ENCODE measurements around the gene RNGTT.

Gene RNGTT

DNA sequence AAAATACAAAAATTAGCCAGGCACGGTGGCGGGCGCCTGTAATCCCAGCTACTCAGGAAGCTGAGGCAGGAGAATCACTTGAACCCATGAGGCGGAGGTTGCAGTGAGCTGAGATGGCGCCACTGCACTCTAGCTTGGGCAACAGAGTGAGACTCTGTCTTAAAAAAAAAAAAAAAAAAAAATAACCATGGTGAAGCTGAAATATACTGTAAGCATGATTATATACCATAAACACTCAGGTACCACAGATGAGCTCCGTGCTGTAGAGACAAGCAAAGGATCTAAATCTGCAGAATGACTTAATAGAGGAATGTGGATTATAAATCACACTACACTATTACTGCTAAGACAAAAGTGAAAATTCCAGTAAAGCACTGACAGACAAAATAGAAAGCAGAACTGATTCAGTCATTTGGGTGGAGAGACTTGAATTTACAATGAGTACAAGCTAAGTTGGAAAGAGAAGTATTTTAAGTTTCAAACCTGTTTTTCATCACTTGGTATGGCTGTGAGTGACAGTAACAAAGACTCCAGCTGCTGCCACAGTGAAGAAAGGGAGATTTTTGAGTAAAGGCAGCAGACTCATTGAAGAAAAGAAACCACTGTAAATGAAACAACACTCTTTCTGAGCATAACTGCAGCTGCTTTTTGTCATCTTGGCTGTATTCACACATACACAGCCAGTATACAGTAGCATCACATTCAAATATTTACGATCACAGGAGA is 322.1 kb downstream of the RNGTT start:
- DNase-seq: no peak

DNA sequence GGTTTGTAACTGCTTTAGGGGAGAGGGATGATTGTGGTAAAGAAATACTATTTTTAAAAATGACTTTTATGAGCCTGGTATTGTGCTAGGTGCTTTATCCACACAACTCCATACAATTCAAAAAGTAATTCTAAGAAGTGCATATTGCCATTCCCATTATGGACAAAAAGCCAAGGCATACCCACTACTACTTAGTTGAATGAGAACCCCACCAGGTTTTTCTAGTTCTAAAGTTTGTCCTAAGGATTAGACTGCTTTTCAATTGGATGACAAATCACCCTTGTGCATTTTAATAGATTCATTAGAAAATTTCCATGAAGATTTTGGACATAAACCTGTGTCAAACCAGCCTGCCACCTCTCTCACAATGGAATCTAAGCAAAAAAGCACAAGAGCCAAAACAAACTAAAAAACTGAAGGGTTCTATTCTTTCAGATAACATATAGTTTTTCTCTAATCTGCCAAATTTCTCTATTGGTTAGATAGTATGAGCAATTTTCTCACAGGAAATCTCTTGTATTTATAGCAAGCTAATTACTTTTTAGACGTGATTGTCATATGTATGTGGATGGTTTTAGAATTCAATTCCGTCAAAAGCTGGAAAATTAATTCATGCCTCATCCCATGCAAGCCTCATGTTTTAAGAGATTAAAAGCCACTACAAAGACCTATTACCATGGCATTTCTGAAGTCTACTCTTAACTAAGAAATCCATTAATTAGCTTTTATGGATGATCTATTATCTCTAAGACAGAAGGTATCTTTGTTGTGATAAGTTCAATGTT is 325.5 kb downstream of the RNGTT start:
- DNase-seq: no peak

DNA sequence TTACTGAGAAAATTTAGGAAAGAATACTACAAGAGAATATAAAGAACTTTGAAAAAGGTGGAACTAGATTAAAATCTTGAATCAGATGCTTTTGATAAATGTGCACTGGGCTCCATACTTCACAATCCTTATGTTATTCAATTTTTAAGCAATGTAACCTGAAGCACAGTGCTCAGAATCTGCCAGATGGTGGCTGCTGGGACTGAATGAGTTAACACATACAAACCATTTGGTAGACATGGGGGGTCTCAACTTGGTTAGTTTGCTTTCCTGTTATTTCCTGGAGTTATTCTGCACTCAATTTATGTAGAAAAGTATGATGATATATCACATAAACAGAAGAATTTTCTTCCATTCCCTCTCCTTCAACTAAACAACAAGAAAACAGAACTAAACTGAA is 326.5 kb downstream of the RNGTT start:
- DNase-seq: no peak

DNA sequence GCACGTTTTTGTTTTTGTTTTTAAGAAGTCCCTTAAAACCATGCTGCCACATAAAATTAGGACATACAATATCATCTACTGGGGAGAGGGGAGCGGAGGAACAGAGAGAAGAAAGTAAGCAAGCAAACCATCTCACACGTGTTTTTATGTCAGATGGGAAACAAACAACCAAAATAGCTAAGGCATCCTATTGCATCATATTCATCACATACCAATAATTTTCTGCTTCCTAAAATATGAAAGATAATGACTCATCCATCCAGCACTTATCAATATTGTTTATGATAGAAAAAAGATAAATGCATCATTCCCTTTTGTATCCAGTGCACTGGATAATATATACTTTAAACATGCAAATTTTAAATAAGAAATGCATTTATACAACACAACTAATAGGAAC is 329.6 kb downstream of the RNGTT start:
- DNase-seq: no peak

DNA sequence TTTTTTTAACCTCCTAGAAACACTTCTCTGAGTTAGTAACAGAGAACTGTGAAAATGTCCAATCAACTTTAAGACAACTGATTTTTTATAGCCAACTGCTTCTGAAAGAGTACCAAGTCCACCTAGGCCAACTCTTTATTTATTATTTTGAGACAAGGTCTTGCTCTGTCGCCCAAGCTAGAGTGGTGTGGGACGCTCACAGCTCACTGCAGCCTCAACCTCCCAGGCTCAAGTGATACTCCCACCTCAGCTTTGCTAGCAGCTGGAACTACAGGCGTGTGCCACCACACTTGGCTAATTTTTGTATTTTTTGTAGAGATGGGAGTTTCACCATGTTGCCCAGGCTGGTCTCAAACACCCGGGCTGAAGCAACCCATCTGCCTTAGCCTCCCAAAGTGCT is 331.6 kb downstream of the RNGTT start:
- no peak for DNase-seq

DNA sequence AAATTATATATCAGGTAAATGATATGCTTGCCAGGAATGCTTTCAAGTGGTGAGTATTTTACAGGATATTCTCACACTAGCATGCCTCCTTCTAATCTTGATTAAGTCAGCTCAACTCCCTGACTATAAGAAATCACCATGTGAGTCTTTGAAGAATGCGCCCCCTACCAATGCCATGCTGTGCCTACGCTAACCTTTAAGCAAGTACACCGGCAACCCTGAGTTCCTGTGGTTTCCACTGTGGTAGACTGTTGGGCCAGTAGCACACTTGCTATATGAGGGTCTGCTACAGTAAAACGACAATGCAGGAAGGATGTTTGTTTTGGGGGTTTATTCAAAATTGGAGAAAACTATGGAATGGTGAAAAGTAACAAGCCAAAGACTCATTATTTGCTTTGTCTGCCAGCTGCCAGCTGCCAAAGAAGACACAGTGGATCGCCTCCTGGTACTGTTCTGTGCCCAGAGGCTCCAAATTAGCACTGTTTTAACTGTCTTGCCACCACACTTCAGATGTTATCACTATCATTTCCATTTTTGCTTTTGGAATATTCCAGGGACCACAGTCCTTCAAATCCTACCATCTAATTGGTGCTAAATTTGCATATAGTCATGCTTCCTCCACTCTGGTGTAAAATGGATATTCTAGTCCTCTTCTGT is 333.5 kb downstream of the RNGTT start:
- peak; percentile 34 for DNase-seq

DNA sequence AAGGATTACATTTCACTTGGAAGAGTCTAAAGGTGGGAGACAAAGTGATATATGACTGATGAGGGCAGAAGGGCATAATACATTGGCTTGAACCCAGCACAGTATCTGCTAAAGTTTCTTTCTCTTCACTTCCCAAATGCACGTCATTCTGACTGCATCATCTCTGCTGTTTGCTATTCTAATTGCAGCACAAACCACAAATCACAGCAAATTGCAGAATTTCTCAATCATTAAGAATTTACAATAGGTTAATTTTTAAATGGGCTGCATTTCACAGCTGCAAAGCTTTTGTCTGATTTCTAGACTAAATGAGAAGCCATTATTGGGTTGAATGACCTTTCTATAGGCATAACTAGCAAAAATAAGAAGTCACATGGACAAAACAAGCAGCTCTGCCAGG is 337.0 kb downstream of the RNGTT start:
- DNase-seq: no peak

DNA sequence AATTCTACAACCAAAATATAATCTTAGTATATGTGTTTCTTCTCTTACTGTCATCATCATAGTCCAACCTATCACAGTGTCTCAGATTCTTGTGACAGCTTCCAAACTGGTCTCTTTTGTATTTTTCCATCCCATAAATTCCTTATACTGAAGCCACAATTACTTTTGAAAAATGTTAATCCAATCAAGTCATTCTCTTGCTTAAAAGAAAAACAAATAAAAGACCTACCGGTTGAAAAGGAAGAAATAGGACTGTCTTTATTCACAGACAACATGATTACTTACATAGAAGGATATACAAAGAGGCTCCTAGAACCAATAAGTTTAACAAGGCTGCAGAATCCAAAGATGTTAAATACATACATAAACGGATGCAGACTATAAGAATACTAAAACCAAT is 339.9 kb downstream of the RNGTT start:
- no peak for DNase-seq

DNA sequence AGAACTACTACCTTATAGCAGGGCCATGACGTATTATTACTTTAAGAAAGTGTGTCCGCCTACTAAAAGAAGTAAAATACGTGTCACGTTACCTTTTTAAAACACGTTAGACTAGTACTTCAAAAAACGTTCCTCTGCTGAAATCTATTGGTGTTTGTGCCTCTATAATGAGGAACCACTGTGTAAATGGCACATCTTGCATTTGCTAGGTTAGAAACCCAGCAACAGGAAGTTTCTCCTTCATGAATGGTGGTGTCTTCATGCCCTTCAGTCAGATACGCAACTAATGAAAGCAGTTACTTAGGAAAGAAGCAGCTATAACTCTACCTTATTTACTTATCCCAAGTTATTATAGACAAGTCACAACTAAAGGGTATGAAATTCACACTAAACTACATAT is 343.5 kb downstream of the RNGTT start:
- no peak for DNase-seq

DNA sequence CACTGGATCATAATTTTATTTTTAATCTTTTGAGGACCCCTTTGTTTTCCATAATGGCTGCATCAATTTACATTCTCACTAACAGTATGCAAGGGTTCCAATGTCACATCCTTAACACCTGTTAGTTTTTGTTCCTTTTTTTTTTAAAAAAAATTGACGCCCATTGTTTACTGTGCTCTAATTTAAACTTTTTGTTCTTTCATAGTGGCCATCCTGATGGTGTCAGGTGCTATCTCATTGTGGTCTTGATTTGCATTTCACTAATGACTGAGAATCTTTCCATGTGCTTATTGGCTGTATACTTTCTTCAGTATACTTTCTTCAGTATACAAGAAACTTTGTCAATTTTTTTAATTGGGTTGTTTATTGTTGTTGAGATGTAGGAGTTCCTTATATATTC is 347.0 kb downstream of the RNGTT start:
- DNase-seq: no peak

DNA sequence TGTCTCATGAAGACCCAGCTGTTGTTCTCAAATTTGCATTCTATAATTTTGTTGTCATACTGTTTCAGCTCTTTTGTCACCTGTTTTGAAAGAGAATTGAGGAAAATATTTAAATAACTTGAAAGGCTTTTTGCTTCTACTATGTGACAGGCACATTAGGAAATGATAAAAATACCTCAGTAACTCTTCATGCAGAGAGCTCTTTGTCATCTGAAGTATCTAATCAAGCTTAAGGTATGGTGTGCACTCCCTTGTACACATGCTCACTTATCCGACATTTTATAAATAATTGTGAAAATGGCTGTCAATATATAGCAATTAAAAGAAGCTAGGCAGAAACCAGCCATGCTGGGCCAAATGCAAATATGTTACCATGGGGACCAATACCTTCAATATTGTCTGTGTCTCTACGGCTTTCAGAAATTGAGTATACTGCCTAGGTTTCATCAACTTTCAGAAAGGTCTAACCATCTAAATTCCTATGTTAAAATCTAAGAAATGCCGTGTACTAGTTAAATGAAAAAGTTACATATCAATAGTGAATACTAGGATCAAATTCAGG is 349.0 kb downstream of the RNGTT start:
- DNase-seq: no peak

DNA sequence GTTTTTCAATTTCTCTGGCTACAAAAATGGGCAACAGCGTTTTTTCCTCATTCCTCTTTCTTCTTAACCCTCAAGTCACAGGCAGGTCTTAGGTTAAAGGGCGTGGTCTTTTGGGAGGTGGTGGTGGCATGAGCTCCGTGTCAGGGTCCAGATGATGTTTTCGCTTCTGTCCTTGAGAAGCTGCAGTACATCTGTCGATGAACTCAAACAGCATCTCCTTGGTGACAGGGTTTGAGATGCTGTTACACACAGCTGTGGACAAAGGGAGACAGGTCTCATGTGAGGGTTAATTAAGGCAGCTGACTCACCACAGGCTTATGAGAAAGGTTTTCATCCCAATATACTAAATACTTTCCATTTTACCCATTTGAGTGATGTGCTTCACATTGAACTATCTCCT is 350.8 kb downstream of the RNGTT start:
- DNase-seq: no peak

DNA sequence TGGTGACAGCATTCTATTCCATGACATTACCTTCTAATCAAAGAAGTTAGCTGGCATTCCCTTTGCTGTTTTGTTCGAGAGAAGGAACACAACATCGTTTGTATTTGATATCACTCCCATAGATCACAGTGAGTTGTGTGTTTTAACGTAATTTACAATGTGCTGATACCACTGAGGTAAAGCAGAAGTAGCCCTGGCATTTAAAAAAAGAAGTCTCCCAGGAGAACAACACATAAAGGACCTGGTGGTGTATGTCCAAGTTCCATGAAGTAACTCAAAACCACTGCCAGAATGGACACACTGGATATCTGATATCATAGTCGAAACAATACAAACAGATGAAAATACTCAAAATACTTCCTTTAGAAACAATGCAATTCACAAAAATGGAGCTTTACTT is 351.7 kb downstream of the RNGTT start:
- no peak for DNase-seq

DNA sequence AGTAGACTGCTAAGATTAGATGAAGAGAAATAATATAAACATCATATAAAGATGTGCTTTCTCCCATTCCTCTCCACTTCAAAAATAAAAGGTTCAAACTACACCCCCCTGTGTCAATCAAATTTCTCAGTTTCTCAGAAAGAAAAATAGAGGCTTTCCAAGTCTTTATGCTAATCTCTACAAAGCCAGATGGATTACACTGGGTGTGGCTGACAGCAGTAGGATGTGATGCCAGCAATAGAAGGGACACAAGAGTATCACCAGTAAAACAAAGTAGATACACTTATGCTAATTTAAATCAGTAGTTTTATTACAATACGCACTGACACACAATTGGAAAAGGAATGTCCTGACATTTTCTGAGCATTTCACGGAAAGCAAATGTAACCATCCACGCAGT is 353.4 kb downstream of the RNGTT start:
- DNase-seq: no peak

DNA sequence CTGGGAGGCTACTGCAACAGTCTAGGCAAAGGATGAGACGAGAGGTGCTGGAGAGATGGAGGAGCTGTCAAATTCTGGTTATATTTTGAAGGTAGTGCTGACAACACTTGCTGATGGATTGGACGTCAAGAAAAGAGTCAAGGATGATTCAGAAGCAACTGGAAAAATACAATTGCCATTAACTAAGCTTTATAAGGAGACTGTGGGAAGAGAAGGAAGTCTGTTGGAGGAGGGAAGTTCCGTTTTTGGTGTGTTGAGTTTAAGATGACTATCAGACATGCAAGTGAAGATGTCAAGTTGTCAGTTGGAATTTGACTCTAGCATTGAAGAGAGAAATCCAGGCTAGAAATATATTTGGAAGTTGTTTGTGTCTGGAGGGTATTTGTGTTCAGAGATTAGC is 358.1 kb downstream of the RNGTT start:
- DNase-seq: no peak

DNA sequence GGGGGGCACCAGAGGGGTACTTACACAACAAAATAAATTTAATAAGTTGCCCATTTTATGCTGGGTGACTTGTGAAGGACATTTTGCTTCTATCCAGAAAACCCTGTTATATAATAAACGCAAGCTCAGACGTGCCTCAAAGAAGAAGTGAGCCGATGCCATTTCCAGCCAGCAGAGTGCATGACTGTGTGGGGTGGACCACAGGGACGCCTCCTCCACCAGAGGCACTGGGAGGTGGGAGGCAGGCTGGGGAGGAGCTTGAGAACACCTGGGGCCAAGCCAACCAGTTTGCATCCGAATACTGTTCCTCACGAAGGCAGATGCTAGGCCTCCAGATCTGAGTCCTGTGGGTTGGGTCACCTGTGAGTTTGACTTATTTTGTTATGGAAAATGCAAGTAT is 363.8 kb downstream of the RNGTT start:
- DNase-seq: no peak

DNA sequence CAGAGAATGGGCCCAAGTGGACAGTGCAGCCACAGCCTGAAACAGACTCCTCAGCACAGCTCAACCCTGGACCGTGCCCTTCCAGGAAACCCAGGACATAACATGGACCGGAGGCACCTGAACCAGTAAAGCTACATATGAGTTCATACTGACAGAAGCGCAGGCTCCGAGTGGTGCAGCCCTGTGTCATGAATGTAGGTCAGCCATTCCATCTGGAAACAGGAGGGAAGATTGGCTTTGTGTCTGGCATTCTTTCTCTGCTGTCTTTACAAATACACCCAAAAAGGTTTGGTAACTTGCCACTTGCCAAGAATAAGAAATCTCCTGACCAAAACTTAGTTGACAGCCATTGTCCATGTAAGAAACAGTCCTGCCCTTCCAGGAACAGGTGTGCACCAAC is 366.6 kb downstream of the RNGTT start:
- DNase-seq: no peak

DNA sequence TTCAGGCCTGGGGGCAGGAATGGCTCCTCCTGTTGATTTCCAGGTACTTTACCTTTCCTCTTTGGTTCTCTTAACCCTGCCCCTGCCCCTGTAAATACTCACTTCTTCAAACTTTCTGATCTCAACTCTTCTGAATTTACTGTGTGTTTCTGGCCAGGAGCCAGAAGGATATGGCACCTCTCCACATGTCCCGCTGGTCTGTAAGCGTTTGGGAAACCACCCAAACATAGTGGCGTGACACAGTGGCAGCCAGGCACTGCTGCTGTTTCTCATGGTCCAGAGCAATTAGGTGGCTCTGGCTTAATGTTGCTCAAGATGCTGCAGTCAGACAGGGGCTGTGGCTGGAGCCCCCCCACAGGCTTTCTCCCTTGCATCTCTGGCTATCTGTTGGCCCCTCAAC is 374.5 kb downstream of the RNGTT start:
- DNase-seq: no peak

DNA sequence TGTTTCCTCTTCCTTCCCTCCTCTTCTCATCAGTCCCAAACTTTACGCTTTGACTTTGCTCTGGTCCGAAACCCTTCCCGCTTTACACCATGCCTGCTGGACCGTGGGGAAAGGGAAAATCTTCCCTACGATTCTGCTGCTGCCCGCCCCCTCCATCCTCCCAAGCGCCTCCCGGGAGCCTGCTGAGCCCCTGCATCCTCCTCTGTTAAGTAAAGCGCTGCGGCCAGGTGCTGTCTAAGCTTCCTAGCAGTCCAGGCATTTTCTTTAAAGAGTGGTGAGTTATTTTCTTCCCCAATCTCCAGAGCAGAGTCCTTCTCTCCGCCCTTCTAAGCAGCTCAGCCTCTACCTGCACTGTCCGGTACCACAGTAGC is 376.3 kb downstream of the RNGTT start:
- no peak for DNase-seq

DNA sequence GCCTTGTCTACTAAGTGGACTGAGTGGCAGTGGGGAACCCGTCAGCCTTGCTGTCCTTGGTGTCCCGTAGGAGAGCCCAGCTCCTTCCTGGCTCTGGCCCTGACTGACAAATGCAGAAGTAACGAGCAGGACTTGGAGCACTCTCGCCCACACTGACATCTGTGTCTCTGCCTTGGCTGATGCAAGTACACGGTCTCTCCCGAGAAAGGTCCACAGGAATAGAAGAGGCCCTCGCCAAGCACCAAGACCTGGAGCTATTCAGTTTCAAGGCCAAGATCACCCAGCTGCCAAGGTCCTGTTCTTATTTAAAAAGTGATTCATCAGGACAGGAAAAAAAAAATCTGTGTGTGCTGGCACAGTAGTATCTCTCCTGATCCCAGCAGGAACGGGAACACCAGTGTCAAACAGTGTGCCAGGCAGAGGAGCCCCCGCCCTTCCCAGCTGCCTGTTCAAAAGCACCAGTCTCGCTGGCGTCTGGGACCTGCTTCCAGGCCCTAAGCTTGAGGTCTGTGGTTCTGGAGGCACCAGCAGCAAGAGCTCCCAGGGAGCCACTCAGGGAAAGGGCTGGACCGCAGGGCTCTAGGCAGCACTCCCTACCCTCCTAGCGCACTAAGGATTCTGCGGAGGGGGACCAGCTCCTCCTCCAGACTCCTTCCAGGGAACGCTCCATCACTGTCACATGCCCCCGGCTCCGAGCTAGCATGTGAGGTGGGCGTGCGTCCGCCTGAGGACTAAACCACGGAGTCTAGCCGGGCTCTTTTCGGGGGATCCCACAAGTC is 376.9 kb downstream of the RNGTT start:
- no peak for DNase-seq

DNA sequence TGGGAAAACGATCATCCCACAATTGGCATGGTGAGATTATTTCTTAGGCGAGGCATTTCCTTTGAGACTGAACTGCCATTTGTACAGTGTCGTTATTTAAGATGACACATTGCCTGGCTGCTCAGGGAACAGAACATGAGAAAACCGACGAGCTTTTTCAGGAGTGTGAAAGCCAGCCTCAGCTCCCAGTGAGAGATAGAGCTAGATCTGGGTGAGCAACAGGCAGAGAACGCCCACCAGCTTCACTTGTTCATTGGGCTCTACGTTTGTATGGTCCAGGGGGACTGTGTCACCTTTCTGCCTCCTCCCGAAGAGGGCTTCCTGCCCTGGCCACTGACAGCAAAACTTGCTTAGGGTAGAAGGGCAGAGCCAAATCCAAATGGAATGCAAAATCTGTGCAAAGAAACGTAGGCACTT is 378.1 kb downstream of the RNGTT start:
- no peak for DNase-seq

DNA sequence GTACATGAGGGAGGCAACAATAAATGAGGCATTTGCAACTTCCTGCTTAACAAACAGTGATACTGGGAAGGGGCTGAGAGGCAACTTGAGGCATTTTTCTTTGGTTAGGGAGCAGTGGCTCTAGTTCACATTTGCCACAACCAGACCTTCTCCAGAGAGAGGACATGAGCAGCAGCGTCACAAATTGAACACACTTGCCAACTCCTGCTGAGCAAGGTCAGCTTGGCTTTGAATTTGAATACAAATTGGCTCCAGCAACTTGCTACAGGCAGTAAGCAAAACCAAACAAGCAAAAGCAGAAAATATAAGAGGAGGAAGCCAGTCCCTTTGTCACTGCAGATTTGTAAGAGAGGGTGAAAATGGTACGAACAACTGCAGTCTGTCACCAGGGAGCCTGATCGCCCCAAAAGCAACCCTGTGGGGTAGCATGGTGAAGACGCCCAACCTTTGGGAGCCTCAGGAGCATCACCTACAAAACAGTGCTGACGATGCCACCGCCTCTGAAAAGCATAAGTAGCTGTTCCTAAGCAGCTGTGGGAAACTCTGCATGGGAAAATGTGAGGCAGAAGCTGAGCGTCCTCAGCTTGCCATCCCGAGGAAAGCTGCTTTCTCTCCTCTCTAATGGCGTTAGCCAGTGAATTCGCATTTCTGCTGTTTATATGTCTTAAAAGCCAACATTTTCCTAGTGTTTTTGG is 378.7 kb downstream of the RNGTT start:
- no peak for DNase-seq

DNA sequence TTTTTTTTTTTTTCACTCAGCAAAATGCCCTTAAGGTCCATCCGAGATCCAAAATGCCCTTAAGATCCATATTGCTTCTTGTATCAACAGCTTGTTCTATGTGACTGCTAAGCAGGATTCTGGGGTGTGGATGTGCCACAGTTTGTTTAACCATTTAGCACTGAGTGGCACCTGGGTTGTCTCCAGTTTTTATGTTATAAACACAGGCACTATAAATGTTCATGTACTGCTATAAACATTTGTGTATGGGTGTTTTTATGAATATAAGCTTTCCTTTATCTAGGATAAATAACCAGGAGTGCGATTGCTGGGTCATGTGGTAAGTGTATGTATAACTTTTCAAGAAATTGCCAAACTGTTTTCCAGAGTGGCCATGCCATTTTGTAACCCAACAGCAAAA is 386.0 kb downstream of the RNGTT start:
- no peak for DNase-seq
